Activated CD4-positive, alpha-beta memory T cell treated with anti-CD3 and anti-CD28 coated beads for 36 hours (primary cell): ENCODE data around the gene KCTD1. TPM values are rescaled to one million over a fixed set of nuclear protein-coding genes. Genes with fewer than 3 reads are reported as not detected.

Source experiments
- CTCF ChIA-PET: fragments of 350-600 bp; sonication (Branson Sonifier 250); formaldehyde crosslinking; loops from one replicate; lab custom pipeline; 2021; ENCODE audit warnings: antibody characterized with exemption, inconsistent platforms; lab: Charles Lee
- POLR2A ChIA-PET: fragments of 350-600 bp; sonication (Branson Sonifier 250); formaldehyde crosslinking; loops from one replicate; lab custom pipeline; 2021; ENCODE audit warnings: antibody characterized with exemption; lab: Charles Lee
- DNase-seq: peaks from one replicate; pipeline ENCODE4 v3.0.0-alpha.2; 2020
- H3K27ac Mint-ChIP-seq: one replicate; pipeline ENCODE4 v1.8.0; 2021; ENCODE audit warnings: mixed read lengths
- H3K27me3 Mint-ChIP-seq: one replicate; pipeline ENCODE4 v1.8.0; 2021; ENCODE audit warnings: mixed read lengths
- H3K36me3 Mint-ChIP-seq: one replicate; pipeline ENCODE4 v1.8.0; 2021; ENCODE audit warnings: mixed read lengths
- H3K4me1 Mint-ChIP-seq: one replicate; pipeline ENCODE4 v1.8.0; 2021; ENCODE audit warnings: low read depth, mixed read lengths
- H3K4me3 Mint-ChIP-seq: one replicate; pipeline ENCODE4 v1.8.0; 2021; ENCODE audit warnings: mild to moderate bottlenecking, mixed read lengths
- H3K9me3 Mint-ChIP-seq: one replicate; pipeline ENCODE4 v1.8.0; 2021; ENCODE audit warnings: mixed read lengths
- intact Hi-C: fragments of 100-400 bp; cut with micrococcal nuclease; formaldehyde crosslinking; loops from one replicate; pipeline ENCODE4 v1.15.1; 2023
- total RNA-seq, 2 experiments: library from RNA; stranded (reverse); gene quantifications; one replicate each; pipeline ENCODE4 v1.2.3, GENCODE V29; 2021

KCTD1 gene
- total RNA-seq, 2 experiments from 2014 or later = 2.5 to 3.2 TPM

GRCh38 chr18:26546875-26547645 is 1.3 kb downstream of the KCTD1 start:
- H3K27ac Mint-ChIP-seq = no peak overlapping the region

GRCh38 chr18:26546170-26546874 is 2.0 kb downstream of the KCTD1 start:
- no peak overlapping the region for H3K27ac Mint-ChIP-seq
- POLR2A ChIA-PET = no interaction called here
- H3K4me1 Mint-ChIP-seq = peaks cover 44% of the 10 kb centered on the region
- H3K36me3 Mint-ChIP-seq = peaks cover 2% of the 10 kb centered on the region
- CTCF ChIA-PET = no interaction called here
- intact Hi-C loops = loop anchor here (5.0 kb wide), 1 partner anchor 89 kb away; no protein-coding TSS in a partner anchor
- H3K4me3 Mint-ChIP-seq = peak overlapping the region; percentile 39
- no peak for DNase-seq
- peaks cover 11% of the 10 kb centered on the region for H3K27me3 Mint-ChIP-seq
- no peaks in the 10 kb centered on the region for H3K9me3 Mint-ChIP-seq

More at GRCh38 chr18:26546875-26547645, 1.3 kb downstream of the KCTD1 start:
- CTCF ChIA-PET = interaction anchor here (0.6 to 1.7 kb wide), 4 partner anchors 15 to 536 kb away, joined by 3 to 10 read pairs (median 4); no protein-coding TSS in a partner anchor
- H3K36me3 Mint-ChIP-seq = peaks cover 2% of the 10 kb centered on the region
- peaks cover 18% of the 10 kb centered on the region for H3K27me3 Mint-ChIP-seq
- peak overlapping the region; percentile 66 for H3K4me3 Mint-ChIP-seq
- DNase-seq = no peak
- peaks cover 45% of the 10 kb centered on the region for H3K4me1 Mint-ChIP-seq
- H3K9me3 Mint-ChIP-seq = no peaks in the 10 kb centered on the region
- intact Hi-C loops = loop anchor here (1.0 to 5.0 kb wide), 2 partner anchors 26 to 90 kb away; no protein-coding TSS in a partner anchor
- POLR2A ChIA-PET = interaction anchor here (1.3 kb wide), 1 partner anchor 333 kb away, joined by 3 read pairs; no protein-coding TSS in a partner anchor

GRCh38 chr18:26545335-26546123 is 2.8 kb downstream of the KCTD1 start:
- Mint-ChIP-seq H3K4me3 (no peak overlapping the region), H3K9me3 (no peaks in the 10 kb centered on the region)

GRCh38 chr18:26544451-26544850 is 3.9 kb downstream of the KCTD1 start:
- POLR2A ChIA-PET = no interaction called here
- peaks cover 36% of the 10 kb centered on the region for H3K4me1 Mint-ChIP-seq

More at GRCh38 chr18:26545335-26546123, 2.8 kb downstream of the KCTD1 start:
- intact Hi-C loops = loop anchor here (5.0 kb wide), 1 partner anchor 88 kb away; no protein-coding TSS in a partner anchor
- H3K27me3 Mint-ChIP-seq = peaks cover 8% of the 10 kb centered on the region
- no peak overlapping the region for H3K27ac Mint-ChIP-seq
- ChIA-PET POLR2A (no interaction called here), CTCF (no interaction called here)
- H3K36me3 Mint-ChIP-seq = peaks cover 2% of the 10 kb centered on the region
- peaks cover 41% of the 10 kb centered on the region for H3K4me1 Mint-ChIP-seq
- no peak for DNase-seq

GRCh38 chr18:26543373-26543772 is 5.0 kb downstream of the KCTD1 start:
- no peaks in the 10 kb centered on the region for H3K27me3 Mint-ChIP-seq
- CTCF ChIA-PET = no interaction called here
- no peak overlapping the region for H3K4me3 Mint-ChIP-seq
- peaks cover 36% of the 10 kb centered on the region for H3K4me1 Mint-ChIP-seq
- no peak overlapping the region for H3K27ac Mint-ChIP-seq
- POLR2A ChIA-PET = no interaction called here
- intact Hi-C loops = no loop called here
- H3K9me3 Mint-ChIP-seq = no peaks in the 10 kb centered on the region
- H3K36me3 Mint-ChIP-seq = peaks cover 2% of the 10 kb centered on the region
- no peak for DNase-seq

More at GRCh38 chr18:26544451-26544850, 3.9 kb downstream of the KCTD1 start:
- CTCF ChIA-PET = no interaction called here
- Mint-ChIP-seq H3K4me3 (no peak overlapping the region), H3K9me3 (no peaks in the 10 kb centered on the region), H3K27me3 (no peaks in the 10 kb centered on the region), H3K36me3 (peaks cover 2% of the 10 kb centered on the region), H3K27ac (no peak overlapping the region)
- DNase-seq = no peak
- intact Hi-C loops = no loop called here

GRCh38 chr18:26540043-26540628 is 8.2 kb downstream of the KCTD1 start:
- Mint-ChIP-seq H3K9me3 (no peaks in the 10 kb centered on the region), H3K4me3 (no peak overlapping the region), H3K36me3 (no peaks in the 10 kb centered on the region), H3K27ac (no peak overlapping the region), H3K4me1 (peaks cover 18% of the 10 kb centered on the region), H3K27me3 (no peaks in the 10 kb centered on the region)
- ChIA-PET CTCF (no interaction called here), POLR2A (no interaction called here)
- DNase-seq = no peak
- intact Hi-C loops = no loop called here

- CTCF ChIA-PET = no interaction called here
Measured at GRCh38 chr18:26538524-26538923, 9.8 kb downstream of the KCTD1 start.

GRCh38 chr18:26536664-26537063 is 11.7 kb downstream of the KCTD1 start:
- POLR2A ChIA-PET = no interaction called here

More at GRCh38 chr18:26538524-26538923, 9.8 kb downstream of the KCTD1 start:
- Mint-ChIP-seq H3K4me3 (no peak overlapping the region), H3K27ac (no peak overlapping the region), H3K9me3 (no peaks in the 10 kb centered on the region), H3K36me3 (no peaks in the 10 kb centered on the region), H3K27me3 (no peaks in the 10 kb centered on the region), H3K4me1 (peaks cover 5% of the 10 kb centered on the region)
- intact Hi-C loops = no loop called here
- DNase-seq = no peak
- POLR2A ChIA-PET = no interaction called here

GRCh38 chr18:26536032-26536431 is 12.3 kb downstream of the KCTD1 start:
- DNase-seq = peak; percentile 16
- no peaks in the 10 kb centered on the region for H3K9me3 Mint-ChIP-seq
- peaks cover 3% of the 10 kb centered on the region for H3K4me1 Mint-ChIP-seq
- intact Hi-C loops = no loop called here
- POLR2A ChIA-PET = no interaction called here
- H3K36me3 Mint-ChIP-seq = no peaks in the 10 kb centered on the region
- no peaks in the 10 kb centered on the region for H3K27me3 Mint-ChIP-seq
- no peak overlapping the region for H3K4me3 Mint-ChIP-seq
- H3K27ac Mint-ChIP-seq = no peak overlapping the region
- CTCF ChIA-PET = no interaction called here

More at GRCh38 chr18:26536664-26537063, 11.7 kb downstream of the KCTD1 start:
- intact Hi-C loops = no loop called here
- Mint-ChIP-seq H3K4me3 (no peak overlapping the region), H3K27ac (no peak overlapping the region), H3K27me3 (no peaks in the 10 kb centered on the region), H3K4me1 (peaks cover 3% of the 10 kb centered on the region), H3K36me3 (no peaks in the 10 kb centered on the region), H3K9me3 (no peaks in the 10 kb centered on the region)
- DNase-seq = no peak
- CTCF ChIA-PET = interaction anchor here (0.6 kb wide), 1 partner anchor 49 kb away, joined by 4 read pairs; no protein-coding TSS in a partner anchor

GRCh38 chr18:26535630-26536029 is 12.7 kb downstream of the KCTD1 start:
- Mint-ChIP-seq H3K4me1 (peaks cover 3% of the 10 kb centered on the region), H3K36me3 (no peaks in the 10 kb centered on the region), H3K27me3 (no peaks in the 10 kb centered on the region), H3K4me3 (no peak overlapping the region), H3K9me3 (no peaks in the 10 kb centered on the region), H3K27ac (no peak overlapping the region)
- no peak for DNase-seq
- intact Hi-C loops = no loop called here
- POLR2A ChIA-PET = no interaction called here
- CTCF ChIA-PET = no interaction called here
